Neutrophil (primary cell): Measurements from ENCODE around the gene GALNT6.

Experiments
- H3K27ac ChIP-seq: fragments of 200-600 bp; sonication (generic); 2 replicates; pipeline ENCODE4 v1.5.1; 2016; ENCODE audit warnings: mild to moderate bottlenecking, moderate library complexity
- H3K27me3 ChIP-seq: fragments of 200-600 bp; sonication (generic); 2 replicates; pipeline ENCODE4 v1.6.0; 2016; ENCODE audit warnings: mild to moderate bottlenecking
- H3K36me3 ChIP-seq: fragments of 200-600 bp; sonication (generic); 2 replicates; pipeline ENCODE4 v1.5.1; 2017
- H3K4me1 ChIP-seq, 2 experiments: fragments of 200-600 bp in 1 of 2; sonication (generic) in 1 of 2; 1 replicate in 1 of 2; 2 replicates in 1 of 2; pipeline versions ENCODE4 v1.5.1 to v1.6.1; 2013 to 2016; ENCODE audit warnings: low read depth in 1 of 2, low read length in 1 of 2, mild to moderate bottlenecking in 1 of 2, moderate library complexity in 1 of 2; ENCODE audit not compliant: control insufficient read depth in 1 of 2, insufficient read depth in 1 of 2
- H3K4me3 ChIP-seq, 2 experiments: fragments of 200-600 bp in 1 of 2; sonication (generic) in 1 of 2; 1 replicate in 1 of 2; 2 replicates in 1 of 2; pipeline ENCODE4 v1.5.1; 2013 to 2016; ENCODE audit warnings: low read depth in 1 of 2, low read length in 1 of 2, mild to moderate bottlenecking in 1 of 2, moderate library complexity in 1 of 2
- H3K9me3 ChIP-seq: fragments of 200-600 bp; sonication (generic); 2 replicates; pipeline ENCODE4 v1.5.1; 2016
- CTCF ChIP-seq: fragments of 200-600 bp; sonication (generic); IDR thresholded peaks from 2 replicates; pipeline ENCODE4 v1.5.1; 2016; ENCODE audit warnings: antibody characterized with exemption

GALNT6 gene

GRCh38 chr12:51430196-51430895 is 39.1 kb upstream of the GALNT6 start:
- no peak for TF ChIP-seq CTCF
- H3K9me3 ChIP-seq = no peaks in the 10 kb centered on the region
- H3K4me1 ChIP-seq = no peaks in the 10 kb centered on the region
- H3K27me3 ChIP-seq = peaks cover 28% of the 10 kb centered on the region
- H3K4me3 ChIP-seq = no peak overlapping the region
- H3K36me3 ChIP-seq = no peaks in the 10 kb centered on the region
- no peak overlapping the region for H3K27ac ChIP-seq

GRCh38 chr12:51429700-51430099 is 38.5 kb upstream of the GALNT6 start:
- no peaks in the 10 kb centered on the region for H3K9me3 ChIP-seq
- H3K4me3 ChIP-seq = no peak overlapping the region
- peaks cover 0 to 5% of the 10 kb centered on the region in 2 experiments for H3K4me1 ChIP-seq

GRCh38 chr12:51428256-51428655 is 37.0 kb upstream of the GALNT6 start:
- TF ChIP-seq CTCF = no peak
- Histone ChIP-seq H3K27me3 (peaks cover 46% of the 10 kb centered on the region), H3K36me3 (no peaks in the 10 kb centered on the region), H3K4me3 (no peak overlapping the region), H3K27ac (no peak overlapping the region), H3K4me1 (peaks cover 0 to 8% of the 10 kb centered on the region in 2 experiments), H3K9me3 (no peaks in the 10 kb centered on the region)

More at GRCh38 chr12:51429700-51430099, 38.5 kb upstream of the GALNT6 start:
- Histone ChIP-seq H3K36me3 (no peaks in the 10 kb centered on the region), H3K27me3 (peaks cover 32% of the 10 kb centered on the region), H3K27ac (no peak overlapping the region)
- no peak for TF ChIP-seq CTCF

GRCh38 chr12:51424662-51425539 is 33.7 kb upstream of the GALNT6 start, which contains the start of gene SLC4A8:
Gene SLC4A8, plus strand, starts transcription at chr12:51424831. Its CDS starts 157 bp downstream, at chr12:51424988.
- Histone ChIP-seq H3K36me3 (no peaks in the 10 kb centered on the region), H3K4me1 (peaks cover 0 to 8% of the 10 kb centered on the region in 2 experiments), H3K27me3 (peaks cover 54% of the 10 kb centered on the region), H3K9me3 (no peaks in the 10 kb centered on the region), H3K4me3 (peak within 1 kb of the TSS; percentile 42 to 58), H3K27ac (no peak within 1 kb of the TSS)
- no peak for TF ChIP-seq CTCF

GRCh38 chr12:51424094-51424661 is 33.0 kb upstream of the GALNT6 start:
- Histone ChIP-seq H3K9me3 (no peaks in the 10 kb centered on the region), H3K36me3 (no peaks in the 10 kb centered on the region), H3K4me1 (peaks cover 0 to 8% of the 10 kb centered on the region in 2 experiments), H3K4me3 (peak overlapping the region; percentile 42 to 58), H3K27me3 (peaks cover 57% of the 10 kb centered on the region), H3K27ac (no peak overlapping the region)
- TF ChIP-seq CTCF = no peak
